HL-60 (cell line): ENCODE measurements around the gene ZDHHC19.

Experiments used
- DNase-seq, 2 experiments: peaks; one replicate each; pipeline ENCODE4 v3.0.0-alpha.2; 2010 to 2020; ENCODE audit warnings: low read depth in 1 of 2, low spot score in 1 of 2
- H3K27ac ChIP-seq: fragments of 250-450 bp; sonication (Bioruptor Pico); replicated peaks from 2 replicates; pipeline ENCODE4 v1.5.1; 2020; ENCODE audit warnings: mild to moderate bottlenecking, moderate library complexity
- H3K27me3 ChIP-seq: fragments of 250-450 bp; sonication (Bioruptor Pico); 2 replicates; pipeline ENCODE4 v1.5.1; 2021; ENCODE audit warnings: mild to moderate bottlenecking, moderate library complexity; ENCODE audit not compliant: insufficient read depth, poor library complexity, severe bottlenecking
- H3K4me3 ChIP-seq: replicated peaks from 2 replicates; pipeline ENCODE4 v1.5.1; 2011; ENCODE audit warnings: mild to moderate bottlenecking, control low read depth, low read length; ENCODE audit not compliant: insufficient read depth
- CTCF ChIP-seq: IDR thresholded peaks from one replicate; pipeline ENCODE4 v1.5.1; 2011; ENCODE audit warnings: low read length, control low read depth, inconsistent platforms; ENCODE audit not compliant: insufficient read depth
- GABPA ChIP-seq: IDR thresholded peaks from 2 replicates; pipeline ENCODE4 v1.6.1; 2012; ENCODE audit warnings: low read depth
- POLR2AphosphoS5 ChIP-seq: IDR thresholded peaks from 2 replicates; pipeline ENCODE4 v1.6.1; 2012; ENCODE audit warnings: low read depth
- REST ChIP-seq: IDR thresholded peaks from 2 replicates; pipeline ENCODE4 v1.6.1; 2012; ENCODE audit warnings: low read depth; ENCODE audit not compliant: insufficient replicate concordance
- SPI1 ChIP-seq: IDR thresholded peaks from 2 replicates; pipeline ENCODE4 v1.6.1; 2012; ENCODE audit warnings: low read depth, mild to moderate bottlenecking, borderline replicate concordance

ZDHHC19 gene

GRCh38 chr3:196218155-196218712 lies 7.0 kb upstream of the ZDHHC19 start:
- no peak for DNase-seq
- Histone ChIP-seq H3K4me3 (no peak overlapping the region), H3K27ac (peak overlapping the region; percentile 96), H3K27me3 (no peaks in the 10 kb centered on the region)
- TF ChIP-seq POLR2AphosphoS5 (no peak), CTCF (no peak), SPI1 (no peak)

- no peak for DNase-seq
- Histone ChIP-seq H3K27me3 (no peaks in the 10 kb centered on the region), H3K27ac (peak overlapping the region; percentile 96; the same call in 1 of the 2 replicates), H3K4me3 (no peak overlapping the region)
- TF ChIP-seq GABPA (no peak), POLR2AphosphoS5 (no peak), REST (no peak), SPI1 (no peak), CTCF (no peak)
These were observed 6.3 kb upstream of the ZDHHC19 start for GRCh38 chr3:196217307-196218154.

DNA sequence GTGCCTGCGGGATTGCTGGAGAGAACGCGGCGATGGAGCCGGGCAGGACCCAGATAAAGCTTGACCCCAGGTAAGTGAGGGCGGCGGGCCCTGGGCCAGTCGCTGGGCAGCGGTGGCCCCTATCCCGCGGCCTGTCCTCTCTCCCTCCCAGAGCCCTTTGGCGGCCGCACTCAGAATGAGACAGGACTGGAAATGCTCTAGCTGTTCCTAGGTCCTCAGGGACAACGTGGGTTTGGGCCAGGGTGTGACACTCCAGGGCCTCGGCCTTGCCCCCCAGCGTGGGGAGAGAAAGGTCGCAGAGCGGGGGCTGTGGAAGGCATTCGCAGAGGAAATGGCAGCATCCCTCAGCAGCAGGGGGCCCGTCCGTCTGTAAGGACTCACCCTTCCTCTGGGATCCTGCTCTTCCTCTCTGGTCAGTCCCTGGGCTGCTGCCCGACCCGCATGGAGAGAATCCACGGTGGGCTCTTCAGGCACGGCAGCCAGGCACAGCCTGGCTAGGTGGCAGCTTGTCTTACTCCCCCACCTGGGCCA lies 5.5 kb upstream of the ZDHHC19 start:
- no peak overlapping the region for H3K4me3 ChIP-seq
- no peak for DNase-seq
- no peaks in the 10 kb centered on the region for H3K27me3 ChIP-seq
- no peak overlapping the region for H3K27ac ChIP-seq
- TF ChIP-seq POLR2AphosphoS5 (no peak), CTCF (no peak), REST (no peak), GABPA (no peak), SPI1 (no peak)
